Mucosa of rectum (tissue), 2 donors: Measurements from ENCODE around the gene ITPRID1.
A peak's percentile ranks its signal among the peaks of the same experiment; 100 is the strongest.

Source experiments
- H3K27ac ChIP-seq, 2 donors: one replicate each; pipeline ENCODE4 v1.7.0; 2013; ENCODE audit warnings: inconsistent platforms in 2 of 2, low read depth in 2 of 2, low read length in 2 of 2
- H3K27me3 ChIP-seq, 2 donors: one replicate each; pipeline ENCODE4 v1.7.0; 2013; ENCODE audit warnings: low read length in 2 of 2; ENCODE audit not compliant: control insufficient read depth in 2 of 2, insufficient read depth in 2 of 2
- H3K36me3 ChIP-seq, 2 donors: one replicate each; pipeline ENCODE4 v1.7.0; 2013; ENCODE audit warnings: low read length in 2 of 2; ENCODE audit not compliant: control insufficient read depth in 2 of 2, insufficient read depth in 2 of 2
- H3K4me1 ChIP-seq, 2 donors: one replicate each; pipeline ENCODE4 v1.7.0; 2013; ENCODE audit warnings: low read length in 2 of 2, mild to moderate bottlenecking in 1 of 2; ENCODE audit not compliant: control insufficient read depth in 2 of 2, insufficient read depth in 2 of 2
- H3K4me3 ChIP-seq, 2 donors: one replicate each; pipeline ENCODE4 v1.7.0; 2013; ENCODE audit warnings: low read length in 2 of 2
- H3K9ac ChIP-seq, 2 donors: one replicate each; pipeline ENCODE4 v1.7.0; 2013; ENCODE audit warnings: low read length in 2 of 2, low read depth in 1 of 2, mild to moderate bottlenecking in 1 of 2
- H3K9me3 ChIP-seq, 2 donors: one replicate each; pipeline ENCODE4 v1.7.0; 2013; ENCODE audit warnings: low read length in 2 of 2; ENCODE audit not compliant: control insufficient read depth in 2 of 2
- donor health status: healthy.
- donor health status: Normal muscosa, but diverticular disease.

The ITPRID1 gene

DNA sequence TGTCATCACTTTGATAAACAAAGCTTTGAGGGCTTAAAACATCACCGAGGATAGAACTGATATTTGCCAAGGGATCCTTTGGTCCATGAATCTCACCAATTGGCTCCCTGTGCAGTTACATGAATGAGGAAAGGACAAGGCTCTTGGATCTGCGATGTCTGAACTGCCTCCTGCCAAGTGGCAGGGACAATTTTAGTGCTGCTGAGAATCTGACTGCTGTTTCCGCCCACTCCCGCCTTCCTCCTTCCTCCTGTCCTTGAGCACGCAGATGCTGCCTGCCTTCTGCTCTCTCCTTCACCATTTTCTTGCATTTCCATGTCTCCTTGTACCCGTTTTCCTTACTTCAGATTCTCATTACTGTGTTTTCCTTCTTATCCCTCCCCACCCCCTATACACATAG is 26.8 kb upstream of the ITPRID1 start:
- no peaks in the 10 kb centered on the region for H3K4me1 ChIP-seq
- H3K9ac ChIP-seq = no peak overlapping the region
- H3K9me3 ChIP-seq = no peaks in the 10 kb centered on the region
- H3K27me3 ChIP-seq = peaks cover 0 to 2% of the 10 kb centered on the region in 2 donors
- H3K4me3 ChIP-seq = no peak overlapping the region
- H3K36me3 ChIP-seq = no peaks in the 10 kb centered on the region
- no peak overlapping the region for H3K27ac ChIP-seq

DNA sequence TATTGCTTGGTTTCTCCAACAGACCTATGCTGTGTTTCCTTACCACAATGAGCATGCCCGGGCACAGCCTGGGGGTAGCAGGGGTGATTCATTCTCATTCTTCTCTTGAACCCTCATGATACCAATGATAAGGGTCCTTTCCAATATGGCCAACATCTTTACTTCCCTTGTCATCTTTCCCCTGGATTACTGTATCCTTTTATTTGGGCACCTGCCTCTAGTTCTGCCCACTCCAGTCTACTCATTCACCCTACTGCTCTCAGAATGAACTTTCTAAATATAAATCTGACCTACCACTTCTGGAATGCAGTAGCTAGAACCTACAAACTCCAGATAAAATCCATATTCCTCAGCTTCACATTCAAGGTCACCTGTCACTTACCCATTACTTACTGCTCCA is 26.4 kb upstream of the ITPRID1 start:
- no peak overlapping the region for H3K27ac ChIP-seq
- H3K9ac ChIP-seq = no peak overlapping the region
- H3K27me3 ChIP-seq = peaks cover 0 to 2% of the 10 kb centered on the region in 2 donors
- no peaks in the 10 kb centered on the region for H3K36me3 ChIP-seq
- H3K4me3 ChIP-seq = no peak overlapping the region
- no peaks in the 10 kb centered on the region for H3K4me1 ChIP-seq
- no peaks in the 10 kb centered on the region for H3K9me3 ChIP-seq

DNA sequence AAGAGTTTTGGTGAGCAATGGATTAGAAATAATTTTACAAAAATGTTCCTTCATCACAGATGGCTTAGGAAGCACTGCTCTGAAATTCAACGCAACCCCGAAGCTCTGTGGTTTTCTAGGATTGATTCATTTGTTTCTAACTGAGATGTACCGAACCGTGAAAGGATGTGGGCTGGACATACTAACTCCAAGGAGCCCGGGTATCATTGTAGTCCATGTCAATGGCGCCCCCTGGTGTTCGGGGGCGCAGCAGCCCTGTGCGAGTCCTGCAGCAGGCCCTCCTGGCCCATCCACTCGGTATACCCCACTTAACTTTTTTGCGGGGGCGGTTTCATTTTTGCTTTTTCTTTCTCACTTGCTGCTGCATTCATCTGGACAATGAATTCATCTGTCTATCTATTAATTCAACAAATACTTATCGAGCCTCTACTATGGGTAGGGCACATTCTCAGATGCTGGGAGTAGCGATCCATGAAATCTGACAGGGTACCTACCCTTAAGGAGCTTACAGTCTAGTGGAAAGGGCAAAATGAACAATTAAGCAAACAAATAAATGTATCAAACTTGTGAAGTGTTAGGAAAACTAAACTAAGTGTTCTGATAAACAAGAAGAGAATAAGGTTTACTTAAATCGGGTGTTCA is 25.2 kb upstream of the ITPRID1 start:
- H3K9me3 ChIP-seq = no peaks in the 10 kb centered on the region
- H3K36me3 ChIP-seq = no peaks in the 10 kb centered on the region
- no peak overlapping the region for H3K9ac ChIP-seq
- H3K27ac ChIP-seq = no peak overlapping the region
- H3K4me1 ChIP-seq = peaks cover 0 to 5% of the 10 kb centered on the region in 2 donors
- H3K27me3 ChIP-seq = peaks cover 0 to 2% of the 10 kb centered on the region in 2 donors
- no peak overlapping the region for H3K4me3 ChIP-seq

DNA sequence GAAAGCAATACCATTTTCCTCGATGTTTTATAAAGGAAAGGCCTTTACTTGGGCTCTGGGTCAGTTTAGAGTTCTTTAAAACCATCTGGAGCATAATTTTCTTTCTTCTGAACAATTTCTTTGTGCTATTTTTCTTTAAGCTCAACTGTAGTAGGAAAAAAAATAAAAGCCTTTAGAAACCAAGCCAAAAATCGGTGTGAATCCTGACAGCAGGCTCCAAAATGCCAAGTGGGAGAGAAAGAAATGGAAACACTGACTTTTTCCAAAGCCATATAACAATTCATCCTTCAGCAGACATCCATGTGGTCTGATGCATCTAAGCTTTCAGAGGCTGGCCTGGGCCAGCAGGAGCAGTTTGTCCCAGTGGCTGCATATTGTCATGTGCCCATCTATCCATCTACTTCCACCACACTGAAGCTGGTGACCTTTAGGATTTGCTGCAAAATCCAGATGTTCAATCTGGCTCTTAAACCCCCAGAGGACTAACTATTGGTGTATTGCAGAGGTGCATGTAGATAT is 23.0 kb upstream of the ITPRID1 start:
- no peak overlapping the region for H3K9ac ChIP-seq
- no peaks in the 10 kb centered on the region for H3K36me3 ChIP-seq
- H3K27ac ChIP-seq = no peak overlapping the region
- peaks cover 0 to 12% of the 10 kb centered on the region in 2 donors for H3K4me1 ChIP-seq
- no peak overlapping the region for H3K4me3 ChIP-seq
- H3K9me3 ChIP-seq = no peaks in the 10 kb centered on the region
- H3K27me3 ChIP-seq = peaks cover 0 to 2% of the 10 kb centered on the region in 2 donors

DNA sequence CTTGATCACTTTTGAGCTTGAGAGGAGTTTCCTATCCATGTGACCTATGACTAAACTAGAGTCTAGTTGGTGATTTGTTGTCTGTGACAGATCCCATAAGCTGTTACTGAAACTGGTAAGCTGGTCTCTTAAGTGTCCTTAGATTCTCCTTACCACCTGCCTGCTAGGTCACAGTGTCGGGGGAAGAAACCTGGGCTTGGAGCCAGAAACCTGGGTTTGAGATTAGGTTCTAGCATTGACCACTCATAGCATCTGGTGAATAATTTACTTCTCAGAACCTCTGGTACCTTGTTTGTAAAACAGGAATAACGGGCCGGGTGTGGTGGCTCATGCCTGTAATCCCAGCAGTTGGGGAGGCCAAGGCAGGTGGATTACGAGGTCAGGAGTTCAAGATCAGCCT is 21.8 kb upstream of the ITPRID1 start:
- H3K27me3 ChIP-seq = peaks cover 0 to 2% of the 10 kb centered on the region in 2 donors
- H3K9ac ChIP-seq = no peak overlapping the region
- no peak overlapping the region for H3K27ac ChIP-seq
- no peaks in the 10 kb centered on the region for H3K9me3 ChIP-seq
- no peak overlapping the region for H3K4me3 ChIP-seq
- no peaks in the 10 kb centered on the region for H3K36me3 ChIP-seq
- peaks cover 0 to 12% of the 10 kb centered on the region in 2 donors for H3K4me1 ChIP-seq

DNA sequence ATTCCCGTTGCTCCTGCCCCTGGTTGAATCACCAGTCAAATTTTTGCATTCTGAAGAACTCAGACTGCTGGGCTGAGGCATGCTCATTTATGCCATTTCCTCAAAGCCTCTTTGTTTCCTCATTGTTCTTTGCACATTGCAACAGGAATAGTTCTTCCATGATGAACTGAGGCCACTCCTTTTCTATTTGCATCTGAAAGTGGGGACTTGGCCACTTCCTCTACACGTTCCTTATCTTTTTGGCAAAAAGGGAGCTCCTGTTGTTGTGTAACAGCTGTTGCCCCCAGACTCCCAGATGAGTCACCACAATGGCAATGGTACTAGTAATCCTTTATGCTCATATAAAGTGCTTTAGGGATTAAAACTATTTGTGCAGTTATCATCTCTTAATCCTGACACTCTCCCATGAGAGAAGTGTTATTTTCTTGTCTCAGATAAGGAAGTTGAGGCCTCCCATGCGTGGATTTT is 20.1 kb upstream of the ITPRID1 start:
- no peaks in the 10 kb centered on the region for H3K9me3 ChIP-seq
- no peaks in the 10 kb centered on the region for H3K36me3 ChIP-seq
- no peaks in the 10 kb centered on the region for H3K27me3 ChIP-seq
- peak overlapping the region; percentile 61 to 64 for H3K27ac ChIP-seq
- peaks cover 0 to 12% of the 10 kb centered on the region in 2 donors for H3K4me1 ChIP-seq
- H3K9ac ChIP-seq = no peak overlapping the region
- H3K4me3 ChIP-seq = no peak overlapping the region

DNA sequence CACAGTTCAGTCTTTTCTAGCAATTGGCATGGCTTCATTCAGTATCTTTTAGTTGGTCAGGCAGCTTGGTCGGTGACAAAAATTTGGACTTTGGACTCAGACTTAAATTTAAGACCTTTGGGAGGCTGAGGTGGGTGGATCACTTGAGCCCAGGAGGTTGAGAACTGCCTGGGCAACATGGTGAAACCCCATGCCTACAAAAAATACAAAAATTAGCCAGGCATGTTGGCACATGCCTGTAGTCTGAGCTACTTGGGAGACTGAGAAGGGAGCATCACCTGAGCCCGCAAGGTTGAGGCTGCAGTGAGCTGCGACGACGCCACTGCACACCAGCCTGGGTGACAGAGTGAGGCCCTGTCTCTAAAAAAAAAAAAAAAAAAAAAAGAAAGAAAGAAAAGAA is 19.5 kb upstream of the ITPRID1 start:
- H3K27ac ChIP-seq = peak overlapping the region; percentile 61 to 64

DNA sequence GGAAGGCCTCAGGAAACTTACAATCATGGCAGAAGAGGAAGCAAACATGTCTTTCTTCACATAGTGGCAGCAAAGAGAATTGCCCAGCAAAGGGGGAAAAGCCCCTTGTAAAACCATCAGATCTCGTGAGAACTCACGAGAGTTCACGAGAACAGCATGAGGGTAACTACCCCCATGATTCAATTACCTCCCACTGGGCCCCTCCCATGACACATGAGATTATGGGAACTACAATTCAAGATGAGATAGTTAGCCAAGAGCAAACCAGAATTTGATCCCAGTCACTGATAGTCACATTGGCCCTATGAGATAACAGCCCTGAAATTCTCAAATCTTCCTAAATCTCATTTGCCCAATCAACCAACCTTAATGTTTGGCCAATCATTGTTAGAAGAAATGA is 18.2 kb upstream of the ITPRID1 start:
- no peak overlapping the region for H3K4me3 ChIP-seq
- no peak overlapping the region for H3K27ac ChIP-seq
- no peaks in the 10 kb centered on the region for H3K27me3 ChIP-seq
- no peaks in the 10 kb centered on the region for H3K9me3 ChIP-seq
- H3K36me3 ChIP-seq = no peaks in the 10 kb centered on the region
- H3K4me1 ChIP-seq = peaks cover 0 to 13% of the 10 kb centered on the region in 2 donors
- no peak overlapping the region for H3K9ac ChIP-seq

More for the DNA sequence above, 19.5 kb upstream of the ITPRID1 start:
- H3K9me3 ChIP-seq = no peaks in the 10 kb centered on the region
- H3K36me3 ChIP-seq = no peaks in the 10 kb centered on the region
- H3K9ac ChIP-seq = no peak overlapping the region
- no peaks in the 10 kb centered on the region for H3K27me3 ChIP-seq
- no peak overlapping the region for H3K4me3 ChIP-seq
- H3K4me1 ChIP-seq = peaks cover 0 to 12% of the 10 kb centered on the region in 2 donors

DNA sequence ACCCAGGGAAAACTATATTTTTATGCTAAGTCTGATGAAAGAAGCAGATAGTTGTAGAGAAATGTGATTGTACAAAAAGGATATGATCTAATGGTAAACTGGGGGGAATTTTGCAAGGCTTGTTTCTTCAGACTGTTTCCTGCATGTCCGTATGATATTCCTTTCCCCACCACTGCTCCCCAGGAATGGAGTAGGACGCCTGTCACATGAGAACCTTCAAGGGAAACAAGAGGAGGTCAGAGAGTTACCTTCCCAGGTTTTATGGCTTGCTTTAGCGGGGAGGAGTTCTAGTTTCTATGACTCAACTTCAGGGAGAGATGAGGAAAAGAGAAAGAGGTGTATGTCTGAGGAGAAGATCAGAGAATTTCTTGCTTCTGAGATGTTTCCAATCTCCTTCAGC is 16.4 kb upstream of the ITPRID1 start:
- Histone ChIP-seq H3K9ac (no peak overlapping the region), H3K4me1 (peaks cover 0 to 14% of the 10 kb centered on the region in 2 donors)

DNA sequence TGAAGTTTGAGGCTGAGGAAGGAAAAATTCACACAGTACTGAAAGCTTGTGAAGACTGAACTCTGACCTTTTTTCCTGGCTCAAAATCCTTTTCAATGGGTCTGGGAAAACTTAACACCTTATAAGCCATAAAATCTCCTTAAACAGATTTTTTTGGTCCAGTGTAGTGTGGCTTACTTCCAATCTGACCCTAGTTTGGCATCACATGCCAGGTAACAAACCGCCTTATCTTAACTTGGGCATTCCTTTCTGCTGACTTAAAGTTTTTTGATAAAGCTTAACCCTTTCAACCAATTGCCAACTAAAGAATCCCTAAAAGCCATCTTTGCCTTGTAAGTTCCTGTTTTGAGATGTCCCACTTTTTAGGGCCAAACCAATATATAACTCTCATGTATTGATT is 13.2 kb upstream of the ITPRID1 start:
- Histone ChIP-seq H3K4me1 (peaks cover 0 to 2% of the 10 kb centered on the region in 2 donors), H3K9ac (no peak overlapping the region), H3K36me3 (no peaks in the 10 kb centered on the region), H3K4me3 (no peak overlapping the region), H3K27ac (no peak overlapping the region), H3K9me3 (no peaks in the 10 kb centered on the region), H3K27me3 (no peaks in the 10 kb centered on the region)

More for the DNA sequence above, 16.4 kb upstream of the ITPRID1 start:
- Histone ChIP-seq H3K27me3 (no peaks in the 10 kb centered on the region), H3K4me3 (no peak overlapping the region), H3K27ac (no peak overlapping the region), H3K9me3 (no peaks in the 10 kb centered on the region), H3K36me3 (no peaks in the 10 kb centered on the region)
